Caco-2 (cell line): Measurements from ENCODE around the gene TRAF4. TPM values are rescaled to one million over a fixed set of nuclear protein-coding genes. Genes with fewer than 3 reads are reported as not detected.

Source experiments
- BruUV-seq: library from RNA; stranded (reverse); fragments of 400-500 nt; replicated peaks from 2 replicates; lab custom pipeline; 2021; lab: Mats Ljungman, UMichigan
- CTCF ChIA-PET: fragments of 300-600 bp; sonication (Branson Sonifier 250); formaldehyde crosslinking; loops from one replicate; lab custom pipeline; 2022; ENCODE audit warnings: antibody characterized with exemption; lab: Charles Lee
- POLR2A ChIA-PET: fragments of 300-600 bp; sonication (Branson Sonifier 250); formaldehyde crosslinking; loops from one replicate; lab custom pipeline; 2022; ENCODE audit warnings: antibody characterized with exemption; lab: Charles Lee
- DNase-seq, 2 experiments: peaks; one replicate each; pipeline versions ENCODE4 v3.0.0 to v3.0.0-alpha.2; 2020 to 2022
- H3K27me3 ChIP-seq: replicated peaks from 2 replicates; pipeline ENCODE4 v1.6.0; 2011; ENCODE audit warnings: low read length; ENCODE audit not compliant: control insufficient read depth, insufficient read depth
- H3K36me3 ChIP-seq: 2 replicates; pipeline ENCODE4 v1.5.1; 2011; ENCODE audit warnings: low read length; ENCODE audit not compliant: control insufficient read depth, insufficient read depth
- H3K4me1 ChIP-seq: fragments of 250-450 bp; sonication (Bioruptor Pico); 2 replicates; pipeline ENCODE4 v1.5.1; 2020; ENCODE audit warnings: mild to moderate bottlenecking
- H3K4me3 ChIP-seq: 2 replicates; pipeline ENCODE4 v1.5.1; 2011; ENCODE audit warnings: low read depth, mild to moderate bottlenecking, control low read depth, low read length
- H3K9me3 ChIP-seq: fragments of 250-450 bp; sonication (Bioruptor Pico); 2 replicates; pipeline ENCODE4 v1.5.1; 2020; ENCODE audit warnings: mild to moderate bottlenecking, moderate library complexity
- H3K27ac Mint-ChIP-seq: one replicate; pipeline ENCODE4 v1.8.0; 2022; ENCODE audit warnings: mixed read lengths; ENCODE audit not compliant: unreplicated experiment
- H3K27me3 Mint-ChIP-seq: one replicate; pipeline ENCODE4 v1.8.0; 2022; ENCODE audit warnings: mixed read lengths; ENCODE audit not compliant: insufficient read depth, unreplicated experiment
- H3K36me3 Mint-ChIP-seq: one replicate; pipeline ENCODE4 v1.8.0; 2022; ENCODE audit warnings: mild to moderate bottlenecking, mixed read lengths; ENCODE audit not compliant: insufficient read depth, unreplicated experiment
- H3K4me1 Mint-ChIP-seq: one replicate; pipeline ENCODE4 v1.8.0; 2022; ENCODE audit warnings: low read depth, mixed read lengths; ENCODE audit not compliant: unreplicated experiment
- H3K4me3 Mint-ChIP-seq: one replicate; pipeline ENCODE4 v1.8.0; 2022; ENCODE audit warnings: mild to moderate bottlenecking, moderate library complexity, mixed read lengths; ENCODE audit not compliant: unreplicated experiment
- H3K9me3 Mint-ChIP-seq: one replicate; pipeline ENCODE4 v1.8.0; 2022; ENCODE audit warnings: mixed read lengths; ENCODE audit not compliant: unreplicated experiment
- intact Hi-C: fragments of 100-400 bp; cut with micrococcal nuclease; formaldehyde crosslinking; loops from one replicate; pipeline ENCODE4 v1.10.0; 2022; ENCODE audit not compliant: unreplicated experiment
- total RNA-seq: library from RNA; stranded (reverse); gene quantifications from 2 replicates; pipeline ENCODE4 v1.2.3, GENCODE V29; 2022
- TF ChIP-seq, protein P1 (sequence below), 2 experiments: fragments of 200-600 bp in 1 of 2; IDR thresholded peaks; 1 replicate in 1 of 2; 2 replicates in 1 of 2; pipeline versions ENCODE4 v1.5.1 to v1.8.0; 2011 to 2022; ENCODE audit warnings: antibody characterized with exemption in 1 of 2, control low read depth in 1 of 2, inconsistent platforms in 1 of 2, low read depth in 1 of 2, low read length in 1 of 2, mild to moderate bottlenecking in 1 of 2, moderate library complexity in 1 of 2; ENCODE audit not compliant: insufficient read depth in 1 of 2, severe bottlenecking in 1 of 2, unreplicated experiment in 1 of 2

Gene TRAF4
- total RNA-seq, 1 experiment from 2014 or later, result 140 TPM

DNA sequence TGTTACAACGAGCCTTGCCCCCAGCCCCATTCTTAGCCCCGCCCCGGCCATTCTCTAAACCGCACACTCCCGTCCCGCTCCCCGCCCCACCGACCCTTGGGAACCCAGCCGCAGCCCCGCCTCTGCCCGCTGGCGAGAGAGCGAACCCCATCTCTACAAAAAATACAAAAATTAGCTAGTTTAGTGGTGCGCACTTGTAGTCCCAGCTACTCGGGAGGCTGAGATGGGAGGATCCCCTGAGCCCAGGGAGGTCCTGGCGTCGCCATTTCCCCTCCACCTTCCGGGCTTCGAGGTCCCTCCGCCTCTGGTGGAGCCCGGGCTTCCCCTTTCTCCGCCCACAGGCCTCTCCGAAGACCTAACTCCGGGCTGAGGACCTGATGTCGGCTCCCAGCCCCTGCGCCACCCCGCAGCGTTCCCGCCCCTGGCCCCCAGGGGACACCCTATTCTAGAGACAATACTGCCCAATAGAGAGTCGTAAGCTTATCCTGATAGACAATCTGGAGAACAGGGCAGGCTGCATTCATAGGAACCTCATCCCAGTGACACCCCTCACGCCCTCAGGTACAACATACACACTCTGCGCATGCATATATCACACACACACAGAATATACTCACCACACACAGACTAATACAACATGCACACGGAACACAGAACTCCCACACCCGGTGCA, 31.6 kb upstream of the TRAF4 start:
- no peak overlapping the region for H3K4me3 ChIP-seq
- Mint-ChIP-seq H3K4me3 (peak overlapping the region; percentile 82), H3K27ac (peak overlapping the region; percentile 87), H3K27me3 (no peaks in the 10 kb centered on the region), H3K9me3 (no peaks in the 10 kb centered on the region), H3K4me1 (peaks cover 6% of the 10 kb centered on the region), H3K36me3 (peaks cover 30% of the 10 kb centered on the region)
- no TSS peak for BruUV-seq
- peaks cover 11% of the 10 kb centered on the region for H3K4me1 ChIP-seq
- no peaks in the 10 kb centered on the region for H3K27me3 ChIP-seq
- POLR2A ChIA-PET, result no interaction called here
- CTCF ChIA-PET, result interaction anchor here (0.8 kb wide), 1 partner anchor 15 kb away, joined by 5 read pairs; no protein-coding TSS in a partner anchor
- H3K36me3 ChIP-seq, result no peaks in the 10 kb centered on the region
- TF ChIP-seq, protein P1, sequence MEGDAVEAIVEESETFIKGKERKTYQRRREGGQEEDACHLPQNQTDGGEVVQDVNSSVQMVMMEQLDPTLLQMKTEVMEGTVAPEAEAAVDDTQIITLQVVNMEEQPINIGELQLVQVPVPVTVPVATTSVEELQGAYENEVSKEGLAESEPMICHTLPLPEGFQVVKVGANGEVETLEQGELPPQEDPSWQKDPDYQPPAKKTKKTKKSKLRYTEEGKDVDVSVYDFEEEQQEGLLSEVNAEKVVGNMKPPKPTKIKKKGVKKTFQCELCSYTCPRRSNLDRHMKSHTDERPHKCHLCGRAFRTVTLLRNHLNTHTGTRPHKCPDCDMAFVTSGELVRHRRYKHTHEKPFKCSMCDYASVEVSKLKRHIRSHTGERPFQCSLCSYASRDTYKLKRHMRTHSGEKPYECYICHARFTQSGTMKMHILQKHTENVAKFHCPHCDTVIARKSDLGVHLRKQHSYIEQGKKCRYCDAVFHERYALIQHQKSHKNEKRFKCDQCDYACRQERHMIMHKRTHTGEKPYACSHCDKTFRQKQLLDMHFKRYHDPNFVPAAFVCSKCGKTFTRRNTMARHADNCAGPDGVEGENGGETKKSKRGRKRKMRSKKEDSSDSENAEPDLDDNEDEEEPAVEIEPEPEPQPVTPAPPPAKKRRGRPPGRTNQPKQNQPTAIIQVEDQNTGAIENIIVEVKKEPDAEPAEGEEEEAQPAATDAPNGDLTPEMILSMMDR (IDR thresholded peaks at IDR 0.05; ENCODE audit: insufficient read depth in 1 of 2, low read depth in 1 of 2, low read length in 1 of 2, severe bottlenecking in 1 of 2, unreplicated experiment in 1 of 2), result no peak
- H3K9me3 ChIP-seq, result no peaks in the 10 kb centered on the region
- peak in 1 of 2 experiments; percentile 35 for DNase-seq
- intact Hi-C loops, result no loop called here

- POLR2A ChIA-PET, result no interaction called here
- H3K4me3 ChIP-seq, result no peak overlapping the region
Measured at GRCh38 chr17:28712705-28713415, 31.0 kb upstream of the TRAF4 start.

DNA sequence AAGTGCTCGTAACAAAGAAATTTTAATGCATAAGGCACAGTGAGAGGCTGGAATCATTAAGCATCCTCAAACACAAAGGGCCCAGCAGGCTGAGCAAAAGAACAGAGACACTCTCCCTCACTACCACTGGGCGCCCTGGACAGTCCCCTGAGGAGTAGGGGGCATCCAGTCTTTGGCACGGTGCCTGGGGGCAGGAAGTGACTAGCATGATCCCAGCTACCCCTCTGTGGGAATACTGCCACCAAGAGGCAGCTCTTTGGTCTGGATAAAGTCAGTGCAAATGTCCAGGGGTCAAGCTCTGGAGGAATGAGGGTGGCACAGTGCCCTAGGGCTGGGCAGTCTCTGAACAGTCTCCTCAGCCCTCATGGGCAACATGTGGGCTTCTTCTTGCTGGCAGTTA, 29.5 kb upstream of the TRAF4 start:
- Mint-ChIP-seq H3K4me3 (no peak overlapping the region), H3K27me3 (no peaks in the 10 kb centered on the region), H3K9me3 (no peaks in the 10 kb centered on the region), H3K36me3 (peaks cover 24% of the 10 kb centered on the region), H3K4me1 (peaks cover 20% of the 10 kb centered on the region), H3K27ac (no peak overlapping the region)
- no peak overlapping the region for H3K4me3 ChIP-seq
- no peak for DNase-seq
- TF ChIP-seq, protein P1 (IDR thresholded peaks at IDR 0.05; ENCODE audit: insufficient read depth in 1 of 2, low read depth in 1 of 2, low read length in 1 of 2, severe bottlenecking in 1 of 2, unreplicated experiment in 1 of 2), result no peak
- H3K4me1 ChIP-seq, result peaks cover 17% of the 10 kb centered on the region
- no peaks in the 10 kb centered on the region for H3K27me3 ChIP-seq
- CTCF ChIA-PET, result no interaction called here
- intact Hi-C loops, result no loop called here
- POLR2A ChIA-PET, result no interaction called here
- no peaks in the 10 kb centered on the region for H3K9me3 ChIP-seq
- BruUV-seq, result no TSS peak
- H3K36me3 ChIP-seq, result no peaks in the 10 kb centered on the region

More at GRCh38 chr17:28712705-28713415, 31.0 kb upstream of the TRAF4 start:
- Mint-ChIP-seq H3K4me1 (peaks cover 6% of the 10 kb centered on the region), H3K36me3 (peaks cover 23% of the 10 kb centered on the region), H3K4me3 (peak overlapping the region; percentile 82), H3K27ac (no peak overlapping the region), H3K27me3 (no peaks in the 10 kb centered on the region), H3K9me3 (no peaks in the 10 kb centered on the region)
- intact Hi-C loops, result no loop called here
- Histone ChIP-seq H3K9me3 (no peaks in the 10 kb centered on the region), H3K27me3 (no peaks in the 10 kb centered on the region), H3K4me1 (peaks cover 11% of the 10 kb centered on the region), H3K36me3 (no peaks in the 10 kb centered on the region)
- no peak for DNase-seq
- CTCF ChIA-PET, result interaction anchor here (0.7 to 0.8 kb wide), 2 partner anchors 14 to 162 kb away, joined by 5 read pairs; no protein-coding TSS in a partner anchor
- TF ChIP-seq, protein P1 (IDR thresholded peaks at IDR 0.05; ENCODE audit: insufficient read depth in 1 of 2, low read depth in 1 of 2, low read length in 1 of 2, severe bottlenecking in 1 of 2, unreplicated experiment in 1 of 2), result no peak
- BruUV-seq, result no TSS peak
